NB4 (cell line): ENCODE data around the gene APOC3.

ENCODE experiments used
- MYC ChIP-seq: IDR thresholded peaks from 2 replicates; pipeline ENCODE4 v1.6.1; 2011; ENCODE audit warnings: low read depth, low read length
- POLR2A ChIP-seq: IDR thresholded peaks from 2 replicates; pipeline ENCODE4 v1.6.1; 2011; ENCODE audit warnings: mild to moderate bottlenecking; ENCODE audit not compliant: insufficient read length; ENCODE audit errors: extremely low read depth
- TF ChIP-seq, protein P1 (sequence below): IDR thresholded peaks from one replicate; pipeline ENCODE4 v1.5.1; 2012; ENCODE audit warnings: low read depth, low read length

DNA sequence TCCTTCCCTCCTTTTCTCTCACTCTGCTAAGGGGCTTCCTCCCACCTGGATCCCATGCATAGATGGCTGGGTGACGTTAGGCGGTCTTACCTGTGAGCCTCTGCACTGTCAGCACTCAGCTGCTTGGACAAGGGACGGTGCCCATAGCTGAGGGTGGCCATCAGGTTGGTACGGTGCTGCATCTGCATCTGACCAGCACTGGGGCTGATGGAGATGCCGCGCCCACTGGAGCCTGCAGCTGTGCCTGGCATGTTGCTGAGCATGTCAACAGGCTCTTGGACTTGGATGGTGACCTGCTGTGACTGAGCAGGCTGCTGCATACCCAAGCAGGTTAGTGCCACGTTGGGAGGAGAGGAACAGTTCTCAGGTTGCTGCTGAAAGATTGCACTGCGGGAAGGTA is 29.5 kb downstream of the APOC3 start:
- TF ChIP-seq, protein P1, sequence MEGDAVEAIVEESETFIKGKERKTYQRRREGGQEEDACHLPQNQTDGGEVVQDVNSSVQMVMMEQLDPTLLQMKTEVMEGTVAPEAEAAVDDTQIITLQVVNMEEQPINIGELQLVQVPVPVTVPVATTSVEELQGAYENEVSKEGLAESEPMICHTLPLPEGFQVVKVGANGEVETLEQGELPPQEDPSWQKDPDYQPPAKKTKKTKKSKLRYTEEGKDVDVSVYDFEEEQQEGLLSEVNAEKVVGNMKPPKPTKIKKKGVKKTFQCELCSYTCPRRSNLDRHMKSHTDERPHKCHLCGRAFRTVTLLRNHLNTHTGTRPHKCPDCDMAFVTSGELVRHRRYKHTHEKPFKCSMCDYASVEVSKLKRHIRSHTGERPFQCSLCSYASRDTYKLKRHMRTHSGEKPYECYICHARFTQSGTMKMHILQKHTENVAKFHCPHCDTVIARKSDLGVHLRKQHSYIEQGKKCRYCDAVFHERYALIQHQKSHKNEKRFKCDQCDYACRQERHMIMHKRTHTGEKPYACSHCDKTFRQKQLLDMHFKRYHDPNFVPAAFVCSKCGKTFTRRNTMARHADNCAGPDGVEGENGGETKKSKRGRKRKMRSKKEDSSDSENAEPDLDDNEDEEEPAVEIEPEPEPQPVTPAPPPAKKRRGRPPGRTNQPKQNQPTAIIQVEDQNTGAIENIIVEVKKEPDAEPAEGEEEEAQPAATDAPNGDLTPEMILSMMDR, result no peak
- TF ChIP-seq POLR2A (no peak), MYC (no peak)
